Parathyroid adenoma (tissue), 2 donors: ENCODE data around the gene ADGRF5.
A peak's percentile ranks its signal among the peaks of the same experiment; 100 is the strongest.

Experiments
- H2AFZ ChIP-seq: fragments of 300-600 bp; sonication (generic); one replicate; pipeline ENCODE4 v1.7.0; 2017; ENCODE audit warnings: antibody characterized with exemption, mild to moderate bottlenecking
- H3K27ac ChIP-seq: fragments of 300-600 bp; sonication (generic); one replicate; pipeline ENCODE4 v1.7.0; 2017
- H3K27me3 ChIP-seq: fragments of 300-600 bp; sonication (generic); one replicate; pipeline ENCODE4 v1.7.0; 2017; ENCODE audit warnings: low read length; ENCODE audit not compliant: control insufficient read depth, insufficient read depth
- H3K36me3 ChIP-seq: fragments of 300-600 bp; sonication (generic); one replicate; pipeline ENCODE4 v1.7.0; 2017; ENCODE audit warnings: low read length; ENCODE audit not compliant: control insufficient read depth, insufficient read depth
- H3K4me1 ChIP-seq: fragments of 300-600 bp; sonication (generic); one replicate; pipeline ENCODE4 v1.7.0; 2017; ENCODE audit warnings: control low read depth
- H3K4me2 ChIP-seq: fragments of 300-600 bp; sonication (generic); one replicate; pipeline ENCODE4 v1.7.0; 2017; ENCODE audit warnings: low read length
- H3K4me3 ChIP-seq: fragments of 300-600 bp; sonication (generic); one replicate; pipeline ENCODE4 v1.7.0; 2017; ENCODE audit warnings: low read depth, low read length
- H3K79me2 ChIP-seq: fragments of 300-600 bp; sonication (generic); one replicate; pipeline ENCODE4 v1.7.0; 2017; ENCODE audit warnings: control low read depth
- H3K9ac ChIP-seq: fragments of 300-600 bp; sonication (generic); one replicate; pipeline ENCODE4 v1.7.0; 2017; ENCODE audit warnings: mild to moderate bottlenecking
- H3K9me3 ChIP-seq: fragments of 300-600 bp; sonication (generic); one replicate; pipeline ENCODE4 v1.7.0; 2017; ENCODE audit warnings: low read length; ENCODE audit not compliant: control insufficient read depth
- CTCF ChIP-seq: fragments of 300-600 bp; sonication (generic); IDR thresholded peaks from one replicate; pipeline ENCODE4 v1.7.0; 2017; ENCODE audit warnings: antibody characterized with exemption, mild to moderate bottlenecking
- donor health status: primary hyperparathyroidism.

The ADGRF5 gene

GRCh38 chr6:46925563-46926253, 4.0 kb upstream of the ADGRF5 start:
- no peak overlapping the region for H3K27ac ChIP-seq
- TF ChIP-seq CTCF, result no peak
- H3K4me3 ChIP-seq, result no peak overlapping the region
- H3K9ac ChIP-seq, result no peak overlapping the region
- H2AFZ ChIP-seq, result no peak overlapping the region
- H3K79me2 ChIP-seq, result peaks cover 2% of the 10 kb centered on the region
- H3K4me1 ChIP-seq, result peaks cover 7% of the 10 kb centered on the region
- no peak overlapping the region for H3K4me2 ChIP-seq
- no peaks in the 10 kb centered on the region for H3K27me3 ChIP-seq
- no peaks in the 10 kb centered on the region for H3K36me3 ChIP-seq
- H3K9me3 ChIP-seq, result no peaks in the 10 kb centered on the region

- H3K4me2 ChIP-seq, result no peak overlapping the region
- H3K4me3 ChIP-seq, result no peak overlapping the region
- H3K9me3 ChIP-seq, result no peaks in the 10 kb centered on the region
- H3K27me3 ChIP-seq, result no peaks in the 10 kb centered on the region
- peaks cover 21% of the 10 kb centered on the region for H3K4me1 ChIP-seq
- no peak overlapping the region for H3K9ac ChIP-seq
- peaks cover 1% of the 10 kb centered on the region for H3K79me2 ChIP-seq
- H3K36me3 ChIP-seq, result no peaks in the 10 kb centered on the region
- no peak for TF ChIP-seq CTCF
- no peak overlapping the region for H2AFZ ChIP-seq
- peak overlapping the region; percentile 27 for H3K27ac ChIP-seq
Measured at GRCh38 chr6:46923476-46923875, 1.7 kb upstream of the ADGRF5 start.

GRCh38 chr6:46921059-46921458, 679 bp downstream of the ADGRF5 start:
- H3K36me3 ChIP-seq, result no peaks in the 10 kb centered on the region
- H3K9ac ChIP-seq, result no peak overlapping the region
- H2AFZ ChIP-seq, result peak overlapping the region; percentile 61
- H3K27ac ChIP-seq, result peak overlapping the region; percentile 52
- H3K4me3 ChIP-seq, result peak overlapping the region; percentile 1
- no peak overlapping the region for H3K4me2 ChIP-seq
- no peak for TF ChIP-seq CTCF
- H3K4me1 ChIP-seq, result peaks cover 39% of the 10 kb centered on the region
- H3K27me3 ChIP-seq, result no peaks in the 10 kb centered on the region
- H3K79me2 ChIP-seq, result no peaks in the 10 kb centered on the region
- H3K9me3 ChIP-seq, result no peaks in the 10 kb centered on the region

DNA sequence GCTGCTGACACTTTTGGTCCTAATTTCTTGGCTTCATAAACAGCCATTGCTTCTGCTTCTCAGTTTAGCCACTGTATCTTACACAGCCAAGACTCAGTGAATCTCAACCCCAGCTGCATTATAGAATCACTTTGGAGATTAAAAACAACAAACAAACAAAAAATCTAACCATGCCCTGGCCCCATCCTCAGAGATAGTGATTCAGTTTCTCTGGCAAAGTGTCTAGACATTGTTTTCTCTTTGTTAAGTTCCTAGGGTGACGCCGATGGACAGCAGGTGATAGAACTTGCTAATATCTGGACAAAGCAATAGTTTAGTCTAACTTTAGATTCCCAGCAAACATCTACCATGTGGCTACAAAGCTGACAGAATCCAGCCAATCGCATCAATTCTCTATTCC, 2.9 kb downstream of the ADGRF5 start:
- no peaks in the 10 kb centered on the region for H3K36me3 ChIP-seq
- no peak overlapping the region for H3K4me3 ChIP-seq
- no peaks in the 10 kb centered on the region for H3K79me2 ChIP-seq
- peak overlapping the region; percentile 51 for H3K4me2 ChIP-seq
- no peak overlapping the region for H3K9ac ChIP-seq
- peak overlapping the region; percentile 53 for H2AFZ ChIP-seq
- no peaks in the 10 kb centered on the region for H3K9me3 ChIP-seq
- TF ChIP-seq CTCF, result no peak
- H3K27ac ChIP-seq, result peak overlapping the region; percentile 74
- peaks cover 47% of the 10 kb centered on the region for H3K4me1 ChIP-seq
- H3K27me3 ChIP-seq, result no peaks in the 10 kb centered on the region

DNA sequence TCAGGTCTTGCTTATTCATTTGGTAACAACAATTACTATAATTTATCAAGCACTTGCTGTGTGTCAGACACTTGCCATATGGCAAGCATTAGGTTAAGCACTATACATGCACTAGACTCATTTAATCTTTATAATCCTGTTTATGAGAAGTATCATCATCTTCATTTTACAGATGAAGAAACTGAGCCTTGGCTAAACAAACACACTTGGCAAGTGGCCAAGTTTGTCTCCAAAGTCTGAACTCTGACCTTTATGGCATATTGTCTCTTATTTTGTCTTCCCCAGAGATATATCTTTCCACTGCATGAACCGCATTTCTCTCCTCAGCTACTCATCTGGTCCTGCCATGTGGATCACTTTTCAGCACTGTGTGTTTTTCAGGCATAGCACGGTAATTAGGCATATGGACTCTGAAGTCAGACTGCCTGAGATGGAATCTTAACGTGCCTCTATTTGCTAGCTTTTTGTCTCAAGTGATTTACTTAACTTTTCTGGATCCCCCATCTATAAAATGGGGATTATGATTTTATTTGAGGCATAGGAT, 4.7 kb downstream of the ADGRF5 start:
- H3K79me2 ChIP-seq, result no peaks in the 10 kb centered on the region
- TF ChIP-seq CTCF, result no peak
- peak overlapping the region; percentile 74 for H3K27ac ChIP-seq
- peak overlapping the region; percentile 23 for H2AFZ ChIP-seq
- no peaks in the 10 kb centered on the region for H3K36me3 ChIP-seq
- peaks cover 52% of the 10 kb centered on the region for H3K4me1 ChIP-seq
- H3K4me2 ChIP-seq, result no peak overlapping the region
- no peak overlapping the region for H3K9ac ChIP-seq
- H3K27me3 ChIP-seq, result no peaks in the 10 kb centered on the region
- H3K9me3 ChIP-seq, result no peaks in the 10 kb centered on the region
- no peak overlapping the region for H3K4me3 ChIP-seq
